Fibroblast of lung (primary cell): ENCODE data around the gene UTS2R. TPM values are rescaled to one million over a fixed set of nuclear protein-coding genes. Genes with fewer than 3 reads are reported as not detected.
"Not testable (repeated sequence)": the region's sequence is repeated elsewhere in the genome, so short reads cannot be mapped to it uniquely, and the experiment has no call there.

Experiments used
- DNase-seq, 2 donors: peaks; one replicate each; pipeline versions ENCODE4 v3.0.0 to v3.0.0-alpha.2; 2010; ENCODE audit warnings: low read depth in 2 of 2
- H2AFZ ChIP-seq: 2 replicates; pipeline ENCODE4 v1.5.1; 2012; ENCODE audit warnings: low read length, control low read depth, inconsistent platforms
- H3K27ac ChIP-seq: 2 replicates; pipeline ENCODE4 v1.5.1; 2011; ENCODE audit warnings: low read length, control low read depth; ENCODE audit not compliant: insufficient read depth
- H3K27me3 ChIP-seq: 2 replicates; pipeline ENCODE4 v1.5.1; 2011; ENCODE audit warnings: mild to moderate bottlenecking, low read length; ENCODE audit not compliant: control insufficient read depth, insufficient read depth
- H3K36me3 ChIP-seq: 2 replicates; pipeline ENCODE4 v1.5.1; 2011; ENCODE audit warnings: low read length; ENCODE audit not compliant: control insufficient read depth, insufficient read depth
- H3K4me1 ChIP-seq: 2 replicates; pipeline ENCODE4 v1.5.1; 2011; ENCODE audit warnings: low read length; ENCODE audit not compliant: control insufficient read depth, insufficient read depth; ENCODE audit errors: extremely low read depth
- H3K4me2 ChIP-seq: 2 replicates; pipeline ENCODE4 v1.5.1; 2011; ENCODE audit warnings: low read length, control low read depth; ENCODE audit not compliant: insufficient read depth; ENCODE audit errors: extremely low read depth
- H3K4me3 ChIP-seq, 4 experiments: fragments of 200-600 bp in 1 of 4; sonication (generic) in 1 of 4; replicated peaks in 1 of 4; 2 replicates each; pipeline ENCODE4 v1.5.1; 2011 to 2016; ENCODE audit warnings: low read length in 4 of 4, low read depth in 3 of 4, mild to moderate bottlenecking in 3 of 4, control low read depth in 2 of 4, inconsistent platforms in 1 of 4, mixed read lengths in 1 of 4; ENCODE audit not compliant: insufficient read depth in 1 of 4; ENCODE audit errors: control extremely low read depth in 1 of 4
- H3K79me2 ChIP-seq: 2 replicates; pipeline ENCODE4 v1.5.1; 2012; ENCODE audit warnings: mild to moderate bottlenecking, low read length, inconsistent platforms; ENCODE audit not compliant: control insufficient read depth, insufficient read depth
- H3K9ac ChIP-seq: 2 replicates; pipeline ENCODE4 v1.5.1; 2011; ENCODE audit warnings: mild to moderate bottlenecking, low read length, control low read depth; ENCODE audit not compliant: insufficient read depth
- H3K9me3 ChIP-seq: 2 replicates; pipeline ENCODE4 v1.5.1; 2012; ENCODE audit warnings: low read depth, low read length; ENCODE audit not compliant: control insufficient read depth, insufficient read depth
- H4K20me1 ChIP-seq: 2 replicates; pipeline ENCODE4 v1.5.1; 2011; ENCODE audit warnings: low read length; ENCODE audit not compliant: control insufficient read depth, insufficient read depth; ENCODE audit errors: extremely low read depth
- EZH2 ChIP-seq: IDR thresholded peaks from 2 replicates; pipeline ENCODE4 v1.5.1; 2012; ENCODE audit warnings: low read length, control low read depth, mild to moderate bottlenecking; ENCODE audit errors: missing control alignments
- polyA plus RNA-seq, 2 donors: library from polyadenylated mRNA; depleted of rRNA in 1 of 2; stranded (reverse) in 1 of 2; unstranded in 1 of 2; fragments of >200 nt; gene quantifications; 2 replicates each; pipeline ENCODE4 v1.2.1, GENCODE V29; 2011 to 2012; ENCODE audit warnings: missing spikeins in 1 of 2
- total RNA-seq: library from RNA; depleted of rRNA; stranded (reverse); fragments of >200 nt; gene quantifications from 2 replicates; pipeline ENCODE4 v1.2.1, GENCODE V29; 2014
- TF ChIP-seq, protein P1 (sequence below), 2 donors: IDR thresholded peaks in 1 of 2; conservative IDR thresholded peaks in 1 of 2; 1 replicate in 1 of 2; 2 replicates in 1 of 2; pipeline ENCODE4 v1.5.1; 2011 to 2012; ENCODE audit warnings: low read length in 2 of 2, control low read depth in 1 of 2, inconsistent platforms in 1 of 2, low read depth in 1 of 2, mild to moderate bottlenecking in 1 of 2

Gene UTS2R
- total and polyA plus RNA-seq, 2 donors (not counting 1 experiment from before 2014, with no cell fraction given), result not detected

DNA sequence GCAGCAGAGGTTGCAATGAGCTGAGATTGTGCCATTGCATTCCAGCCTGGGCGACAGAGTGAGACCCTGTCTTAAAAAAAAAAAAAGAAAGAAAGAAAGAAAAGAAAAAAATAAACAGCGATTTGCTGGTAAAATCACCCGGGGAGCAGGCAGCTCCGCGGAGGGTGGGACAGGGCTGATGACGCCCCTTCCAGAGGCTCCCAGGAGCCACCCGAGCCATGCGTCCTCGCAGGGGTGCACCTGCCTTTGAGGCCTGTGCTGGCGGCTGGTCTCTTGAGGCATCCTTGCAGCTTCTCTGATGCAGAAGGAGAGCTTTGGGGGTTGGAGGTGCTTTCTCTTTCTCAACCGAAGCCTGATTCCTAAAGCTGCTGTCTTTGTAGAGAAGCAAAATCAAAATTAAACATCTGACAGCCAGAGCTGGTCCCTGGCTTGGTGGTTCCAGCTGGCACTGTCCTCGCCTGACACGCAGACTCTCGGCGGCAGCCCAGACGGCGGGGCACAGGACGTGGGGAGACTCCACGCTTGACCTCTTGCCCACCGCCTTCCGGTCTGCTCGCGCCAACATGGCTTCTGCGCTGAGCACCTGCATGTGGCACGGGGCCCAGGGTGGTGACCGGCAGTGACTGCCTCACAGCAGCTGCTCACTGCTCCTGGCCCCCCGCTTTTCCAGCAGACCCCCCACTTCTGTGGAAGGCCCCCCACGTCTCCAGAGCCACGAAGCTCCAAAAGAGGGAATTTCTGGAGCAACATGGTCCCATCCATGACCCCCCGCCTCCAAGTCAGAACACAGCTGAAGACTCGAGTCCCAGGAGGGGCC lies 6.6 kb downstream of the UTS2R start:
- no peaks in the 10 kb centered on the region for H3K79me2 ChIP-seq
- H3K36me3 ChIP-seq, result no peaks in the 10 kb centered on the region
- H3K4me1 ChIP-seq, result no peaks in the 10 kb centered on the region
- H2AFZ ChIP-seq, result no peak overlapping the region
- no peak overlapping the region for H3K4me3 ChIP-seq
- H3K4me2 ChIP-seq, result no peak overlapping the region
- TF ChIP-seq, protein P1, sequence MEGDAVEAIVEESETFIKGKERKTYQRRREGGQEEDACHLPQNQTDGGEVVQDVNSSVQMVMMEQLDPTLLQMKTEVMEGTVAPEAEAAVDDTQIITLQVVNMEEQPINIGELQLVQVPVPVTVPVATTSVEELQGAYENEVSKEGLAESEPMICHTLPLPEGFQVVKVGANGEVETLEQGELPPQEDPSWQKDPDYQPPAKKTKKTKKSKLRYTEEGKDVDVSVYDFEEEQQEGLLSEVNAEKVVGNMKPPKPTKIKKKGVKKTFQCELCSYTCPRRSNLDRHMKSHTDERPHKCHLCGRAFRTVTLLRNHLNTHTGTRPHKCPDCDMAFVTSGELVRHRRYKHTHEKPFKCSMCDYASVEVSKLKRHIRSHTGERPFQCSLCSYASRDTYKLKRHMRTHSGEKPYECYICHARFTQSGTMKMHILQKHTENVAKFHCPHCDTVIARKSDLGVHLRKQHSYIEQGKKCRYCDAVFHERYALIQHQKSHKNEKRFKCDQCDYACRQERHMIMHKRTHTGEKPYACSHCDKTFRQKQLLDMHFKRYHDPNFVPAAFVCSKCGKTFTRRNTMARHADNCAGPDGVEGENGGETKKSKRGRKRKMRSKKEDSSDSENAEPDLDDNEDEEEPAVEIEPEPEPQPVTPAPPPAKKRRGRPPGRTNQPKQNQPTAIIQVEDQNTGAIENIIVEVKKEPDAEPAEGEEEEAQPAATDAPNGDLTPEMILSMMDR (conservative IDR thresholded peaks at IDR 0.05 in 1 of 2, IDR thresholded peaks at IDR 0.05 in 1 of 2; ENCODE audit: low read depth in 1 of 2, low read length in 2 of 2), result no peak
- no peaks in the 10 kb centered on the region for H4K20me1 ChIP-seq
- no peak overlapping the region for H3K9ac ChIP-seq
- H3K9me3 ChIP-seq, result no peaks in the 10 kb centered on the region
- peaks cover 21% of the 10 kb centered on the region for H3K27me3 ChIP-seq
- H3K27ac ChIP-seq, result no peak overlapping the region
- DNase-seq, result no peak

DNA sequence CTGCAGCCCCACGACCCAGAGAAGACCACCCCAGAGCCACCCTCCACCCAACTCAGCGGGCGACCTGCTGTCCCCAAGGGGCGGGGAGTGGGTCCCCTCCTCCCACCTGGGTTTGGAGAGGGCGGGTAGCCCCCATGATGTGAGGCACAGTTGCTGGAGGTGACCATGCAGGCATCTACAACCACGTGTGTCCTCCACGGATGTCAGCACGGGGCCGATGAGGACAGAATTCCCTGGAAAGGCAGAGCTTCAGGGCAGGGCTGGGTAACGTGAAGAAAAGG lies 7.1 kb downstream of the UTS2R start:
- no peak for DNase-seq
- H4K20me1 ChIP-seq, result no peaks in the 10 kb centered on the region
- H3K9ac ChIP-seq, result no peak overlapping the region
- H3K9me3 ChIP-seq, result no peaks in the 10 kb centered on the region
- H2AFZ ChIP-seq, result no peak overlapping the region
- H3K79me2 ChIP-seq, result no peaks in the 10 kb centered on the region
- no peak overlapping the region for H3K4me3 ChIP-seq
- H3K27me3 ChIP-seq, result peaks cover 21% of the 10 kb centered on the region
- H3K4me1 ChIP-seq, result no peaks in the 10 kb centered on the region
- H3K4me2 ChIP-seq, result no peak overlapping the region
- no peak overlapping the region for H3K27ac ChIP-seq
- TF ChIP-seq EZH2, result no peak
- TF ChIP-seq, protein P1 (conservative IDR thresholded peaks at IDR 0.05 in 1 of 2, IDR thresholded peaks at IDR 0.05 in 1 of 2; ENCODE audit: low read depth in 1 of 2, low read length in 2 of 2), result no peak
- H3K36me3 ChIP-seq, result no peaks in the 10 kb centered on the region

- Histone ChIP-seq H3K79me2 (no peaks in the 10 kb centered on the region), H3K9ac (no peak overlapping the region), H3K36me3 (no peaks in the 10 kb centered on the region), H3K9me3 (no peaks in the 10 kb centered on the region), H3K27ac (no peak overlapping the region), H3K4me3 (peak overlapping the region in 3 of 4 experiments; percentile 1 to 23 (median 16)), H2AFZ (peak overlapping the region; percentile 69), H3K27me3 (peaks cover 7% of the 10 kb centered on the region), H3K4me2 (peak overlapping the region; percentile 93), H4K20me1 (no peaks in the 10 kb centered on the region), H3K4me1 (no peaks in the 10 kb centered on the region)
- TF ChIP-seq, protein P1 (conservative IDR thresholded peaks at IDR 0.05 in 1 of 2, IDR thresholded peaks at IDR 0.05 in 1 of 2; ENCODE audit: low read depth in 1 of 2, low read length in 2 of 2), result no peak
- TF ChIP-seq EZH2, result no peak
- no peak for DNase-seq
Observed at GRCh38 chr17:82380860-82381702, 9.5 kb downstream of the UTS2R start.

DNA sequence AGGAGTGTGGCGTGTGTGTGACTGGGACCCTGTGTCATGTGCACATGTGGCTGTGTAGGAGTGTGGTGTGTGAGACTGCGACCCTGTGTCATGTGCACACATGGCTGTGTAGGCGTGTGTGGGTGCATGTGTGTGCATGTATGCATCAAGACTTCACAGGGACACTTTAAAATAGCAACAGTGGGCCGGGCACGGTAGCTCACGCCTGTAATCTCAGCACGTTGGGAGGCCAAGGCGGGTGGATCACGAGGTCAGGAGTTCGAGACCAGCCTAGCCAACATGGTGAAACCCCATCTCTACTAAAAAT lies 10.1 kb downstream of the UTS2R start:
- not testable (repeated sequence) for H3K9ac ChIP-seq, H3K36me3 ChIP-seq, DNase-seq, H3K4me1 ChIP-seq, H4K20me1 ChIP-seq, H3K4me3 ChIP-seq, H2AFZ ChIP-seq, H3K79me2 ChIP-seq, H3K9me3 ChIP-seq, H3K27ac ChIP-seq
- Histone ChIP-seq H3K27me3 (peaks cover 11% of the 10 kb centered on the region), H3K4me2 (peak overlapping the region; percentile 93)
